HEK293 (cell line): ENCODE results near the gene XPR1.
A peak's percentile ranks its signal among the peaks of the same experiment; 100 is the strongest.

Experiments
- CTCF ChIA-PET: fragments of 350-600 bp; formaldehyde crosslinking; extraction: SDS; loops from one replicate; lab custom pipeline; 2021; ENCODE audit warnings: antibody characterized with exemption; lab: Yijun Ruan, JAX
- POLR2A ChIA-PET: fragments of 300-600 bp; formaldehyde crosslinking; extraction: SDS; loops from one replicate; lab custom pipeline; 2020; ENCODE audit warnings: antibody characterized with exemption, inconsistent platforms; lab: Yijun Ruan, JAX
- H3K27ac ChIP-seq: fragments of 200-500 bp; sonication (Bioruptor generic); 2 replicates; pipeline ENCODE4 v1.5.1; 2014; ENCODE audit warnings: low read depth, low read length, control low read depth, inconsistent platforms; ENCODE audit errors: extremely low read depth
- H3K36me3 ChIP-seq, 2 experiments: fragments of 200-500 bp in 1 of 2; sonication (Bioruptor generic) in 1 of 2; 1 replicate in 1 of 2; 2 replicates in 1 of 2; pipeline ENCODE4 v1.5.1; 2014 to 2017; ENCODE audit warnings: inconsistent platforms in 2 of 2, low read length in 2 of 2; ENCODE audit not compliant: control insufficient read depth in 2 of 2, insufficient read depth in 1 of 2
- H3K4me1 ChIP-seq: fragments of 200-500 bp; sonication (Bioruptor generic); 2 replicates; pipeline ENCODE4 v1.5.1; 2014; ENCODE audit warnings: mild to moderate bottlenecking, low read length, inconsistent platforms; ENCODE audit not compliant: control insufficient read depth, insufficient read depth
- H3K4me3 ChIP-seq: 2 replicates; pipeline ENCODE4 v1.5.1; 2011; ENCODE audit warnings: low read depth, mild to moderate bottlenecking, control low read depth, low read length, moderate library complexity
- H3K9me3 ChIP-seq: fragments of 200-500 bp; sonication (Bioruptor generic); 2 replicates; pipeline ENCODE4 v1.5.1; 2014; ENCODE audit warnings: low read depth, low read length, inconsistent platforms; ENCODE audit not compliant: control insufficient read depth, insufficient read depth
- BCL11B ChIP-seq: fragments of 450-650 bp; formaldehyde crosslinking; IDR thresholded peaks from 2 replicates; pipeline ENCODE4 v1.5.1; 2016; ENCODE audit warnings: low read depth, missing biosample characterization, missing genetic modification characterization
- FEZF1 ChIP-seq: fragments of 450-650 bp; formaldehyde crosslinking; IDR thresholded peaks from 2 replicates; pipeline ENCODE4 v1.5.1; 2016; ENCODE audit warnings: missing biosample characterization, missing genetic modification characterization
- GLI4 ChIP-seq: fragments of 450-650 bp; formaldehyde crosslinking; IDR thresholded peaks from 2 replicates; pipeline ENCODE4 v1.5.1; 2016; ENCODE audit warnings: missing biosample characterization, missing genetic modification characterization
- GLIS1 ChIP-seq: fragments of 450-650 bp; formaldehyde crosslinking; IDR thresholded peaks from 2 replicates; pipeline ENCODE4 v1.5.1; 2016; ENCODE audit warnings: missing biosample characterization, missing genetic modification characterization
- KLF9 ChIP-seq: fragments of 450-650 bp; formaldehyde crosslinking; IDR thresholded peaks from 2 replicates; pipeline ENCODE4 v1.5.1; 2016; ENCODE audit warnings: missing biosample characterization, missing genetic modification characterization, low read depth
- MYNN ChIP-seq: fragments of 450-650 bp; formaldehyde crosslinking; IDR thresholded peaks from 2 replicates; pipeline ENCODE4 v1.5.1; 2016; ENCODE audit warnings: missing biosample characterization, missing genetic modification characterization, borderline replicate concordance
- SP2 ChIP-seq: fragments of 450-650 bp; formaldehyde crosslinking; IDR thresholded peaks from 2 replicates; pipeline ENCODE4 v1.5.1; 2016; ENCODE audit warnings: missing biosample characterization, missing genetic modification characterization
- ZNF138 ChIP-seq: fragments of 450-650 bp; formaldehyde crosslinking; IDR thresholded peaks from 2 replicates; pipeline ENCODE4 v1.5.1; 2016; ENCODE audit warnings: missing biosample characterization, missing genetic modification characterization, borderline replicate concordance
- ZNF24 ChIP-seq: fragments of 450-650 bp; formaldehyde crosslinking; IDR thresholded peaks from 2 replicates; pipeline ENCODE4 v1.5.1; 2016; ENCODE audit warnings: missing biosample characterization, missing genetic modification characterization
- ZNF404 ChIP-seq: fragments of 450-650 bp; formaldehyde crosslinking; IDR thresholded peaks from 2 replicates; pipeline ENCODE4 v1.5.1; 2017; ENCODE audit warnings: missing biosample characterization, missing genetic modification characterization
- ZNF549 ChIP-seq: fragments of 450-650 bp; IDR thresholded peaks from 2 replicates; pipeline ENCODE4 v1.5.1; 2018; ENCODE audit warnings: missing biosample characterization, missing genetic modification characterization, mild to moderate bottlenecking, inconsistent platforms, moderate library complexity
- ZNF560 ChIP-seq: fragments of 450-650 bp; formaldehyde crosslinking; IDR thresholded peaks from 2 replicates; pipeline ENCODE4 v1.5.1; 2017; ENCODE audit warnings: missing biosample characterization, missing genetic modification characterization, borderline replicate concordance
- ZNF677 ChIP-seq: fragments of 450-650 bp; IDR thresholded peaks from 2 replicates; pipeline ENCODE4 v1.5.0; 2018; ENCODE audit warnings: missing biosample characterization, mild to moderate bottlenecking, missing genetic modification characterization, moderate library complexity
- ZNF76 ChIP-seq: fragments of 450-650 bp; formaldehyde crosslinking; IDR thresholded peaks from 2 replicates; pipeline ENCODE4; 2016; ENCODE audit warnings: low read depth, missing biosample characterization, missing genetic modification characterization, borderline replicate concordance
- ZNF791 ChIP-seq: fragments of 450-650 bp; formaldehyde crosslinking; IDR thresholded peaks from 2 replicates; pipeline ENCODE4 v1.5.1; 2016; ENCODE audit warnings: missing biosample characterization, missing genetic modification characterization
- TF ChIP-seq, protein P1 (sequence below): fragments of 450-650 bp; formaldehyde crosslinking; optimal IDR thresholded peaks from 2 replicates; pipeline ENCODE3; 2016; ENCODE audit warnings: missing biosample characterization, mild to moderate bottlenecking, missing genetic modification characterization
- TF ChIP-seq, protein P2 (sequence below): fragments of 450-650 bp; formaldehyde crosslinking; IDR thresholded peaks from 2 replicates; pipeline ENCODE4 v1.5.1; 2017; ENCODE audit warnings: missing biosample characterization, missing genetic modification characterization
- TF ChIP-seq, protein P3 (sequence below): fragments of 450-650 bp; IDR thresholded peaks from 2 replicates; pipeline ENCODE4 v1.5.1; 2018; ENCODE audit warnings: missing biosample characterization, mild to moderate bottlenecking, missing genetic modification characterization
- TF ChIP-seq, protein P4 (sequence below): fragments of 450-650 bp; formaldehyde crosslinking; IDR thresholded peaks from 2 replicates; pipeline ENCODE4 v1.5.1; 2016; ENCODE audit warnings: missing biosample characterization, missing genetic modification characterization
- TF ChIP-seq, protein P5 (sequence below): fragments of 450-650 bp; formaldehyde crosslinking; IDR thresholded peaks from 2 replicates; pipeline ENCODE4 v1.5.1; 2017; ENCODE audit warnings: missing biosample characterization, missing genetic modification characterization
- TF ChIP-seq, protein P6 (sequence below): fragments of 450-650 bp; formaldehyde crosslinking; conservative IDR thresholded peaks from 2 replicates; pipeline ENCODE4 v1.5.1; 2016; ENCODE audit warnings: low read depth, missing biosample characterization, missing genetic modification characterization

The XPR1 gene

DNA sequence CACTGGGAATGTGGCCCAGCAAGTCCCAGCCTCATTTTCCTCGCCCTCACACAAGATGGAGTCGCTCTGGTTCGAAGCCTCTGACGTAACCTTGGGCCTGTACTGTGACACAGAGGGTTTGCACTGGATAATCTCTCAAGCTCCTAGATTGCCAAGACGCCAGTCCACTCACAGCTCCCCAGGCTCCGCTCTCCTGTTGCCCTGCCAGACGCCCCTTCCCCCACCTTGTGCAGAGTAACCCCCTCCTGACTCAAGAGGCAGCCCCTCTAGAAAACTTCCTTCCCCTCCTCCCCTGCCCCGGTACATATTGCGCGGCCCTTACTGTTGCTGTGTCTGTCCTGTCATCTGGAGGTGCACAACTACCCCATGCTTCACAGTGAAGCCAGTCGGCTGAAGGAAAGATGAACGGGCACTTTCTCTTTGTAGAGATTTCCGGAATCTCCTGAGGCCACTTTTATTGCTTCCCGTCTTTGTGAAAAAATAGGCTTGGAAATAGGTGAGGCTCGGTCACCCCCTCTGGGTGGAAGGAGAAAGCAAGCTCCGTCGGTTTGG, 279.9 kb downstream of the XPR1 start:
- H3K9me3 ChIP-seq = no peaks in the 10 kb centered on the region
- POLR2A ChIA-PET = no interaction called here
- no peak overlapping the region for H3K4me3 ChIP-seq
- no peaks in the 10 kb centered on the region for H3K4me1 ChIP-seq
- H3K36me3 ChIP-seq = no peaks in the 10 kb centered on the region
- TF ChIP-seq, protein P1, sequence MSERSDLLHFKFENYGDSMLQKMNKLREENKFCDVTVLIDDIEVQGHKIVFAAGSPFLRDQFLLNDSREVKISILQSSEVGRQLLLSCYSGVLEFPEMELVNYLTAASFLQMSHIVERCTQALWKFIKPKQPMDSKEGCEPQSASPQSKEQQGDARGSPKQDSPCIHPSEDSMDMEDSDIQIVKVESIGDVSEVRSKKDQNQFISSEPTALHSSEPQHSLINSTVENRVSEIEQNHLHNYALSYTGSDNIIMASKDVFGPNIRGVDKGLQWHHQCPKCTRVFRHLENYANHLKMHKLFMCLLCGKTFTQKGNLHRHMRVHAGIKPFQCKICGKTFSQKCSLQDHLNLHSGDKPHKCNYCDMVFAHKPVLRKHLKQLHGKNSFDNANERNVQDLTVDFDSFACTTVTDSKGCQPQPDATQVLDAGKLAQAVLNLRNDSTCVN (tag by site-specific recombination) = no peak
- TF ChIP-seq, protein P2, sequence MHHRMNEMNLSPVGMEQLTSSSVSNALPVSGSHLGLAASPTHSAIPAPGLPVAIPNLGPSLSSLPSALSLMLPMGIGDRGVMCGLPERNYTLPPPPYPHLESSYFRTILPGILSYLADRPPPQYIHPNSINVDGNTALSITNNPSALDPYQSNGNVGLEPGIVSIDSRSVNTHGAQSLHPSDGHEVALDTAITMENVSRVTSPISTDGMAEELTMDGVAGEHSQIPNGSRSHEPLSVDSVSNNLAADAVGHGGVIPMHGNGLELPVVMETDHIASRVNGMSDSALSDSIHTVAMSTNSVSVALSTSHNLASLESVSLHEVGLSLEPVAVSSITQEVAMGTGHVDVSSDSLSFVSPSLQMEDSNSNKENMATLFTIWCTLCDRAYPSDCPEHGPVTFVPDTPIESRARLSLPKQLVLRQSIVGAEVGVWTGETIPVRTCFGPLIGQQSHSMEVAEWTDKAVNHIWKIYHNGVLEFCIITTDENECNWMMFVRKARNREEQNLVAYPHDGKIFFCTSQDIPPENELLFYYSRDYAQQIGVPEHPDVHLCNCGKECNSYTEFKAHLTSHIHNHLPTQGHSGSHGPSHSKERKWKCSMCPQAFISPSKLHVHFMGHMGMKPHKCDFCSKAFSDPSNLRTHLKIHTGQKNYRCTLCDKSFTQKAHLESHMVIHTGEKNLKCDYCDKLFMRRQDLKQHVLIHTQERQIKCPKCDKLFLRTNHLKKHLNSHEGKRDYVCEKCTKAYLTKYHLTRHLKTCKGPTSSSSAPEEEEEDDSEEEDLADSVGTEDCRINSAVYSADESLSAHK (tag by site-specific recombination) = no peak
- TF ChIP-seq FEZF1 (tag by site-specific recombination) = no peak
- no peak for TF ChIP-seq ZNF560 (tag by site-specific recombination)
- TF ChIP-seq ZNF549 (tag by site-specific recombination) = no peak
- no peak for TF ChIP-seq MYNN (tag by site-specific recombination)
- TF ChIP-seq ZNF138 (tag by site-specific recombination) = no peak
- no peak for TF ChIP-seq ZNF791 (tag by site-specific recombination)
- TF ChIP-seq BCL11B (tag by site-specific recombination) = no peak
- TF ChIP-seq SP2 (tag by site-specific recombination) = no peak
- TF ChIP-seq, all 188 proteins: peak for 0
- H3K27ac ChIP-seq = no peak overlapping the region
- CTCF ChIA-PET = interaction anchor here (1.4 kb wide), 1 partner anchor 30 kb away, joined by 4 read pairs; no protein-coding TSS in a partner anchor

DNA sequence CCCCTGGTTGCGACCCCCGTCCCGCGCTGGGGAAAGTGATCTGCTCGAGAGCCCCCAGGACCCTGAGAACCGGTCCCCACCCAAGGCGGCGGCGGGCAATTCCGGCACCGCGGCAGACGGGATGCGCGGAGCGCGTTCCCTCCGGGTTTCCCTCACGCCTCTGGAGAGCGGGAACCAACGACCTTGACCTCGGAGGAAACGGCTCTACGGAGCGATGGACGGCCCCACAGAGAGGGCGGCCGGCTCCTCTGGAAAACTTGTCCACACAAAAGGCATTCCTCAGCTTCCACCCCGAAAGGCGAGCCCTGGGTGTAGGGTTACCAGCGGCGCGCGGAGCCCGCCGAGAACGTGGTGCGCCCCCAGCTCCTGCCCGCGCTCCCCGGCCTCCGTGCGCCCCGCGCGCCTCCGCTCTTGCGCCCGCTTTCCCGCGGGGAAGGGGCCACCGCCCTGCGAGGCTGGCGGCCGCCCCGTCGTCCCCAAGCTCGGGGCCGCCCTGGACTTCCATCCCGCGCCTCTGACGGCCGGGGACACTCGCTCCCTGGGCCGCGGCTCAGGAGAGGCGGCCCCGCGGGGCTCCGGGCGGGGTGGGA, 280.5 kb downstream of the XPR1 start:
- TF ChIP-seq, protein P3, sequence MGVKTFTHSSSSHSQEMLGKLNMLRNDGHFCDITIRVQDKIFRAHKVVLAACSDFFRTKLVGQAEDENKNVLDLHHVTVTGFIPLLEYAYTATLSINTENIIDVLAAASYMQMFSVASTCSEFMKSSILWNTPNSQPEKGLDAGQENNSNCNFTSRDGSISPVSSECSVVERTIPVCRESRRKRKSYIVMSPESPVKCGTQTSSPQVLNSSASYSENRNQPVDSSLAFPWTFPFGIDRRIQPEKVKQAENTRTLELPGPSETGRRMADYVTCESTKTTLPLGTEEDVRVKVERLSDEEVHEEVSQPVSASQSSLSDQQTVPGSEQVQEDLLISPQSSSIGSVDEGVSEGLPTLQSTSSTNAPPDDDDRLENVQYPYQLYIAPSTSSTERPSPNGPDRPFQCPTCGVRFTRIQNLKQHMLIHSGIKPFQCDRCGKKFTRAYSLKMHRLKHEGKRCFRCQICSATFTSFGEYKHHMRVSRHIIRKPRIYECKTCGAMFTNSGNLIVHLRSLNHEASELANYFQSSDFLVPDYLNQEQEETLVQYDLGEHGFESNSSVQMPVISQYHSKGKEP = no peak
- TF ChIP-seq KLF9 (tag by site-specific recombination) (no peak), ZNF404 (tag by site-specific recombination) (no peak), ZNF76 (no peak), GLI4 (no peak), ZNF677 (no peak), ZNF24 (tag by site-specific recombination) (no peak), GLIS1 (no peak)
- TF ChIP-seq, protein P4, sequence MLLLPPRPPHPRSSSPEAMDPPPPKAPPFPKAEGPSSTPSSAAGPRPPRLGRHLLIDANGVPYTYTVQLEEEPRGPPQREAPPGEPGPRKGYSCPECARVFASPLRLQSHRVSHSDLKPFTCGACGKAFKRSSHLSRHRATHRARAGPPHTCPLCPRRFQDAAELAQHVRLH (tag by site-specific recombination) = no peak
- TF ChIP-seq, protein P5, sequence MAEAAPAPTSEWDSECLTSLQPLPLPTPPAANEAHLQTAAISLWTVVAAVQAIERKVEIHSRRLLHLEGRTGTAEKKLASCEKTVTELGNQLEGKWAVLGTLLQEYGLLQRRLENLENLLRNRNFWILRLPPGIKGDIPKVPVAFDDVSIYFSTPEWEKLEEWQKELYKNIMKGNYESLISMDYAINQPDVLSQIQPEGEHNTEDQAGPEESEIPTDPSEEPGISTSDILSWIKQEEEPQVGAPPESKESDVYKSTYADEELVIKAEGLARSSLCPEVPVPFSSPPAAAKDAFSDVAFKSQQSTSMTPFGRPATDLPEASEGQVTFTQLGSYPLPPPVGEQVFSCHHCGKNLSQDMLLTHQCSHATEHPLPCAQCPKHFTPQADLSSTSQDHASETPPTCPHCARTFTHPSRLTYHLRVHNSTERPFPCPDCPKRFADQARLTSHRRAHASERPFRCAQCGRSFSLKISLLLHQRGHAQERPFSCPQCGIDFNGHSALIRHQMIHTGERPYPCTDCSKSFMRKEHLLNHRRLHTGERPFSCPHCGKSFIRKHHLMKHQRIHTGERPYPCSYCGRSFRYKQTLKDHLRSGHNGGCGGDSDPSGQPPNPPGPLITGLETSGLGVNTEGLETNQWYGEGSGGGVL (tag by site-specific recombination) = no peak
- TF ChIP-seq, protein P6, sequence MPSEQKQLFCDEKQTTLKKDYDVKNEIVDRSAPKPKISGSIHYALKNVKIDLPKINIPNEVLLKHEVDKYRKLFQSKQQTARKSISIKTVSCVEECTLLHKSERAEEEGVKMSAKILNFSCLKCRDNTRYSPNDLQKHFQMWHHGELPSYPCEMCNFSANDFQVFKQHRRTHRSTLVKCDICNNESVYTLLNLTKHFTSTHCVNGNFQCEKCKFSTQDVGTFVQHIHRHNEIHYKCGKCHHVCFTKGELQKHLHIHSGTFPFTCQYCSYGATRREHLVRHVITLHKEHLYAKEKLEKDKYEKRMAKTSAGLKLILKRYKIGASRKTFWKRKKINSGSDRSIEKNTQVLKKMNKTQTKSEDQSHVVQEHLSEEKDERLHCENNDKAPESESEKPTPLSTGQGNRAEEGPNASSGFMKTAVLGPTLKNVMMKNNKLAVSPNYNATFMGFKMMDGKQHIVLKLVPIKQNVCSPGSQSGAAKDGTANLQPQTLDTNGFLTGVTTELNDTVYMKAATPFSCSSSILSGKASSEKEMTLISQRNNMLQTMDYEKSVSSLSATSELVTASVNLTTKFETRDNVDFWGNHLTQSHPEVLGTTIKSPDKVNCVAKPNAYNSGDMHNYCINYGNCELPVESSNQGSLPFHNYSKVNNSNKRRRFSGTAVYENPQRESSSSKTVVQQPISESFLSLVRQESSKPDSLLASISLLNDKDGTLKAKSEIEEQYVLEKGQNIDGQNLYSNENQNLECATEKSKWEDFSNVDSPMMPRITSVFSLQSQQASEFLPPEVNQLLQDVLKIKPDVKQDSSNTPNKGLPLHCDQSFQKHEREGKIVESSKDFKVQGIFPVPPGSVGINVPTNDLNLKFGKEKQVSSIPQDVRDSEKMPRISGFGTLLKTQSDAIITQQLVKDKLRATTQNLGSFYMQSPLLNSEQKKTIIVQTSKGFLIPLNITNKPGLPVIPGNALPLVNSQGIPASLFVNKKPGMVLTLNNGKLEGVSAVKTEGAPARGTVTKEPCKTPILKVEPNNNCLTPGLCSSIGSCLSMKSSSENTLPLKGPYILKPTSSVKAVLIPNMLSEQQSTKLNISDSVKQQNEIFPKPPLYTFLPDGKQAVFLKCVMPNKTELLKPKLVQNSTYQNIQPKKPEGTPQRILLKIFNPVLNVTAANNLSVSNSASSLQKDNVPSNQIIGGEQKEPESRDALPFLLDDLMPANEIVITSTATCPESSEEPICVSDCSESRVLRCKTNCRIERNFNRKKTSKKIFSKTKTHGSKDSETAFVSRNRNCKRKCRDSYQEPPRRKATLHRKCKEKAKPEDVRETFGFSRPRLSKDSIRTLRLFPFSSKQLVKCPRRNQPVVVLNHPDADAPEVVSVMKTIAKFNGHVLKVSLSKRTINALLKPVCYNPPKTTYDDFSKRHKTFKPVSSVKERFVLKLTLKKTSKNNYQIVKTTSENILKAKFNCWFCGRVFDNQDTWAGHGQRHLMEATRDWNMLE (tag by site-specific recombination) = no peak
- POLR2A ChIA-PET = no interaction called here
- no peaks in the 10 kb centered on the region for H3K4me1 ChIP-seq
- H3K36me3 ChIP-seq = no peaks in the 10 kb centered on the region
- peak overlapping the region; percentile 24 for H3K4me3 ChIP-seq
- H3K27ac ChIP-seq = no peak overlapping the region; the same call in 1 of the 2 replicates
- CTCF ChIA-PET = interaction anchor here (1.4 kb wide), 1 partner anchor 30 kb away, joined by 4 read pairs; no protein-coding TSS in a partner anchor
- no peaks in the 10 kb centered on the region for H3K9me3 ChIP-seq
